GM12891 (cell line): ENCODE results near the gene SMARCC1.

ENCODE experiments used
- POLR2A ChIP-seq: IDR thresholded peaks from 2 replicates; pipeline ENCODE4 v1.6.1; 2011; ENCODE audit warnings: low read depth, low read length, control low read depth
- POLR2AphosphoS5 ChIP-seq: IDR thresholded peaks from 2 replicates; pipeline ENCODE4 v1.6.1; 2011; ENCODE audit warnings: low read depth, low read length, control low read depth
- POU2F2 ChIP-seq: IDR thresholded peaks from 2 replicates; pipeline ENCODE4 v1.6.1; 2011; ENCODE audit warnings: low read depth, mild to moderate bottlenecking, control low read depth, low read length, moderate library complexity
- SPI1 ChIP-seq: IDR thresholded peaks from 2 replicates; pipeline ENCODE4 v1.6.1; 2011; ENCODE audit warnings: low read depth, low read length, control low read depth
- TAF1 ChIP-seq: IDR thresholded peaks from 2 replicates; pipeline ENCODE4 v1.6.1; 2011; ENCODE audit warnings: low read depth, low read length, control low read depth

- TF ChIP-seq POLR2A (no peak), POLR2AphosphoS5 (no peak), SPI1 (no peak), TAF1 (no peak), POU2F2 (no peak)
Measured at GRCh38 chr3:47705391-47705790, 76.3 kb downstream of the SMARCC1 start.
